NT2/D1 (cell line): ENCODE results near the gene GPR78.

Experiments used
- SUZ12 ChIP-seq: IDR thresholded peaks from 2 replicates; pipeline ENCODE4 v1.6.1; 2011; ENCODE audit not compliant: insufficient read length, insufficient read depth; ENCODE audit errors: extremely low read depth
- YY1 ChIP-seq: IDR thresholded peaks from 2 replicates; pipeline ENCODE4 v1.6.1; 2011; ENCODE audit not compliant: insufficient read length, insufficient read depth
- ZNF274 ChIP-seq: IDR thresholded peaks from 2 replicates; pipeline ENCODE4 v1.6.1; 2011; ENCODE audit warnings: mild to moderate bottlenecking, low read depth, low read length

GRCh38 chr4:8574796-8575370 is 5.3 kb upstream of the GPR78 start:
- TF ChIP-seq SUZ12 (no peak), ZNF274 (no peak), YY1 (no peak)
